ENCODE results near the gene GPRIN2.

GPRIN2 gene

DNA sequence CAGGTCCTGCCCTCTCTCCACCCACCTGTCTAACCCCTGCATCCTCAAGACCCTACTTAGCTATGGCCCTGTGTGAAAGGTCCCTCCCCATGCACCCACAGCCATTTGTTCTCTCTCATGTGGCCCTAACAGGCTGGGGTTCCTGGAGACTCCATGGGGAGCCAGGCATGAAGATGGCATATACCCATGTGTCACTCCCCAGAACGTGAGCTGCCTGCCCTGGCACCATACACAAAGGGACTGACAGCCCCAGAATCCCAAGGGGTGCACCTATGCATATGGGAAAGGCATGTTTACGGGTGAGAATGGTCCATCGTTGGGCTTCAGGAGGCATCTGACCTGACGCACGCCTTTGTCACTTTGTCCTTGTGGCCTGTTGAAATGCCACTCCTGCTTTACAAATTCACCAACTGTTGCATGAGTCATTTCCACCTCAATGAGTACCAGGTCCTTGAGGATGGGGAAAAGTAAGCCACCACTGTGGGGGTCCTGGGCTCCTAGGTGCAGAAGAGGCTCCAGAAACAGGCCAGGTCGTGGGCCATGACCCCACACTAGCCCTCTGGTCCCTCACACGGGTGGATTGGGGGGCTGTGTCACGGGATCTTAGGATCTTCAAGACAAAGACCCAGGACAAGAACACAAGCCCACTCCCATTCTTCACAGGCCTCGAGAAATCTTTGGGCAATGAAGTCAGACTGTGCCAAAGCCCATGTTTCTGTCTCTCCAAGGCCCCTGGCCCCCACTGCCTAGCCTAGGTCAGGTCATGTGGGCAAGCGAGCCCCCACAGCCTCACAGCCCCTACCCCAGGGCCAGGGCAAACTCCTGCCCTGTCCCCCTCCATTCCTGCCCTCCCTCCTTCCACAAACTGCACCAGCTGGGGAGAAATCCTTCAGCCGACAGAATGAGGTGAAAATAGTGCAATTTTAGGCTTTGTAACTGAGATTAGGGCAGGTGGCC lies 8.6 kb downstream of the GPRIN2 start:
- no peak for DNase-seq

DNA sequence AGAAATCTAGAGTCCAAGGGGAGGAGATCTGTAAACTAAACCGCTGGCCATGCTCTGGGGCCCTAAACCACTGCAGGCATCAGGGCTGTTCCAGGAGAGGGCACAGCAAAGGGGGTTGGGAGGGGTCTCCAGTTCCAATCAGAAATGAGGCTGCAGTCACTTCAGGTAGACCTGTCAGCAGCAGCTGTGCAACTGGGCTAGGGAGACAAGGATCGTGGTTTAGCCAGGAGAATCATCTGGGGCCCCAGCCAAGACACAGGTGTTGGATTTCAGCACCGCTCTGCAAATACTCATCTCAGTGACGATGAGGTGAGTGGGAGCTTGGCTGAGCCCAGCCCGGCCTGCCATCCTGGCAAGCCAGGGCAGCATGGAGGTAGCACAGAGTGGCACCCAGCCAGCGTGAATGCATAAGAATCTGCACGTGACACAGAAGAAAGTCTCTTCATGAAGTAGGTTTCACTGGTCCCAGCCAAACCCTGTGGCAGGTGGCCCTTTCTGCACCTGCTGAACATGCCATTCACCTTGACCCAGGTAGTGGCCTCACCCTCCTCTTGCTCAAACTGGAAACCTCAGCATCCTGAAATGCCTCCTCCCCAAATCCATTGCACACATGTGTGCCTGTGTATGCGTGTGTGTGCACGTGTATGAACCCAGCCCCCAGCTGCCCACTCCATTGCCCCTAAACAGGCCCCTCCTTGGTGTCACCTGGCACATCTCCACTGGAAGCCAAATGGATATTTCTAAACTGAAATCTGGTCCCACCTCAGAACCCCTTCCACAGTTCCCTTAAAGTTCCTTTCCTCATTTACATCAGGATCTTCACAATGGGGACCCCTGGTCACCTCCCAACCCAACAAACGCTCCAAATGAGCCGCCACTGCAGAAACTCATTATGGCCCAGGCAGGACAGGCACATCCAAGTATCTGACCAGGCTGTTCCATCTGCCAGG lies 9.6 kb downstream of the GPRIN2 start:
- no peak for DNase-seq

DNA sequence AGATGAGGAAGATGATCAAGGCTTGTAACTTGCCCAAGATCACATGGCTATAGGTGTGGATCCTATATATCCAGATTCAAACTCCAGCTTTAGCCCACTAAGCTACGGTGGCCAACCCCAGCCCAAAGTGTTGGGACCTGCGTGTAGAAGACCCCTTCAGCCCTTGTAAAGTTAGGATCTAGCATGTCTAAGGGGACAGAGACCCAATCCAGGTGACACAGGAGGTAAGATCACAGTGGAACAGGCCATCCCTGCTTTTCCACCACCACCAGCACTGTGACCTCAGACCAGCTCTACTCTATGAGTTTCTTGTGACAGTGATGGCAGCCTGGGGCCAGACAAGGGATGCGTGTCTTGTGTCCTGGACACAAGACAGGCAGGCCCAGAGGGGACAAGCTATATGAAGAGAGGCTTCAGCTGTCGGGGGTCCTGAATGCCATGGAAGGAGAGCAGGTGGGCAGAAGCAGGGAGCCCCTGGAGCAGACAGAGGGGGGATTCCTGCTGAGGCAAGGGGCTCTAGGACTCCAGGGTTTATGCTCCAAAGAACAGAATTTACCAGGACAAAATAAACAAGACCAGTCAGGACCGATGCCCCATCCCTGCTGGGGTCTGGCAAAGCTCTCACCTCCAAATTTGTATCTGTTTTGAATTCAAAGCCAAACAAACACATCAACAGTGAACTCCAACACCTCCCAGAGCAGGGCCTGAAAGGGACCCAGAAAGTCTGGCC lies 10.4 kb downstream of the GPRIN2 start:
- no peak for DNase-seq

DNA sequence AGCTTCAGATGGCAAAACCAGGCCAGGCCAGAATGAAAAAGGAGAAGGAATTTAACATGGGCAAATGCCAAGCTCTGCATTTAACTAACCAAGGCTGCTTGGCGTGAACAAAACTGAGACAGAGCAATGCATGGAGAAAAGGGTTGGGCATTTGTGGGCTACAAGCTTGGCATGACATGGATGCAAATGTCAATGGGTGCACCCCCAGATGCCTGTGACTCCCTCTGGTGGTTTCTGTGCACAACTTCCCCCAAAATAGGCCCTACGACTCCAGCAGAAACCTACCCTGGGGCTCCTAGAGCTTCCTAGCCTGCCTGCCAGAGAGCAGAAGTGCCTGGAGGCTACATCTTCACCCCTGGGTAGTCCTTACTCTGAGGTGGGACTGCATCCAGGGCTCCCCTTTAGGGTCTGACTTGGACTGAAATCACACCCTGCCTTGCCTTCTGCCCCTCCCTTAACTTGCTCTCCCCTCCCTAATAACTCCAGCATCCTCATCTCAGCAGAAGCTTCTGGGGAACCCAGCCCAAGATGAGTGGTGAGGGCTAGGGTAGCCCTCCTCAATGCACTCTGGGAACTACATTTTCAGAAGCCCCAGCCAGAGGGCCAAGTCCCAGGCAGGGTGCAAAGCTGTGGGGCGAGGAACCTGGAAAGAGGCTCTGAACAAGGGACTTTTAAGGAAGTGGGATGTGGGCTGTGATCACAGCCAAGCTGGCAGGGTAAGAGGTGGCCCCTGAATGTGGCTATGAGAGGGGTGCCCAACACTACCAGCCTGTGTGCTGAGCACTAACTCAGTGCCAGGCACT lies 11.3 kb downstream of the GPRIN2 start:
- peak; percentile 33 for DNase-seq

DNA sequence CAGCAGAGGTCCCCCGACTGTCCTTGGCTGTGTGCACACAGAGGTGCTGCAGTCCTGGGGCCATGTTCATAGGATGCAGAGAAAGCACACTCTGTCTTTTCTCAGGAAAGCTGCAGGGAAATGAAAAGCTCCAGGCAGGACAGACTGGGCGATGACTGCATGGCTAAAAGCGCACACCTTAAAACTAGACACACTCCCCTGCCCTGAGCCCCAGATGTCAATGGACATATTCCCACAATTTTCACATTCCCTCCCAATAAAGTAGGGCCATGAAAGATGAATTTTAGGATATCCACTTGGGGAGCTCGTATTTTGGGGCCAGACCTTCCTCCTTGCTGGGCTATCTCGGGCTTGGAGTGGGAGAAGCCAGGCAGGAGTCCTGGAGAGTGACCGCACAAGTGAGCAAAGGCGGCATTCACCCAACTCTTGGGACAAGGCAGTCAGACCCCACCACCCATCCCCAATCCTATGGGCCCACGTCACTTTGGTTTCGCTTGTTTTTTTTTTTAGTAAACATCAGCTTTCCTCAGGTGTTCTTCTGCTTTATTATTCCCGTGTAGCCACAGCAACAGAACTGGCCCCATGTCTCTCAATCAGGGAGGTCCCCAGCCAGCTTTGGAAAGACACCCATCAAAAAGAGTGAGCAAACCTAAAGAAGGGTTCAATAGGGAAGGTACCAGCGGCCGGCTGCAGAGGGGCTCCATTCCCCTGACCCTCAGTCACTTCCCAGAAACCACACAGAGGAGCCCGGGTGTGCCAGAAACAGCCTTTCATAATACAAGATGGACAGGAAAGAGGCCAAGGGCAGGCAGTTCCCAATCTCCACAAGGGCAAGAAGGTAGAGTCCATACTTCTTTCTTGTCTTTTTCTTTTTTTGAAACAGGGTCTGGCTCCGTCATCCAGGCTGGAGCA lies 12.7 kb downstream of the GPRIN2 start:
- no peak for DNase-seq

DNA sequence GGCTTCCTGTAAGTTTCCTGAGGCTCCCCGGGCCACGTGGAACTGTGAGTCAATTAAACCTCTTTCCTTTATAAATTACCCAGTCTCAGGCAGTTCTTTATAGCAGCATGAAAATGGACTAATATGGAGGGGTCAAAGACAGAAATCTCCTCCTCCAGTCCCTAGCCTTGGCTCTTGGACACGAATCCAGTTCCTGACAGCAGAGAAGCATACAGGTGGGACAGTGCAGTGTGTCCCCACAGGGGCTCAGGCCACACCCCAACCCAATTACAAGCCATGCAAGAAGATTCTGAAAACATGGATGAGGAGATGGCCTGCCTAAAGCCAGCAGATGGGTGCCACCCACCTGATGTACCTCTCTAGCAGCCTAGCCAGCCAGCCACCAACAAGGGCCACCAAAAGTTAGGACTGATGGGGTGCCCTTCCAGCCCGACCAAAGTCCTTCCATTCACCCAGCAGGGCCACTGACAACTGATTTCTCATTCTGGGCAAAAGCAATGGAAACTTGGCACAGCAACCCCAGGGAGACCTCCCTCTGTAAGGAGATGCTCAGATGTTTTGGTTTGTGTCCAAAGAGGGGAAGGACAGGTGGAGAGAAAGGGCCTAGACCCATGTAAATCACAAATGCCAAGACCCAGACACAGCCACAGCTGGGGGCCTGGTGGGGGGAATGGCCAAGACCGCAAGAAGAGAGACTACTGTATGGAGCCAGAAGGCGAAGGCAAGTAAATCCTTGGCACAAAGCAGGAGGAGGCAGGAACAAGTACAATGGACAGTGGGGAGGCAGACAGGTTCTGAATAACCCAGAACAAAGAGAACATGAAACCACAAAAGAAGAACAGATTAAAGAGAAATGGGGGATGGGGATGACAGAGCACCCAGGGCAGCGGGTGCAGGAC lies 13.6 kb downstream of the GPRIN2 start:
- DNase-seq = no peak

DNA sequence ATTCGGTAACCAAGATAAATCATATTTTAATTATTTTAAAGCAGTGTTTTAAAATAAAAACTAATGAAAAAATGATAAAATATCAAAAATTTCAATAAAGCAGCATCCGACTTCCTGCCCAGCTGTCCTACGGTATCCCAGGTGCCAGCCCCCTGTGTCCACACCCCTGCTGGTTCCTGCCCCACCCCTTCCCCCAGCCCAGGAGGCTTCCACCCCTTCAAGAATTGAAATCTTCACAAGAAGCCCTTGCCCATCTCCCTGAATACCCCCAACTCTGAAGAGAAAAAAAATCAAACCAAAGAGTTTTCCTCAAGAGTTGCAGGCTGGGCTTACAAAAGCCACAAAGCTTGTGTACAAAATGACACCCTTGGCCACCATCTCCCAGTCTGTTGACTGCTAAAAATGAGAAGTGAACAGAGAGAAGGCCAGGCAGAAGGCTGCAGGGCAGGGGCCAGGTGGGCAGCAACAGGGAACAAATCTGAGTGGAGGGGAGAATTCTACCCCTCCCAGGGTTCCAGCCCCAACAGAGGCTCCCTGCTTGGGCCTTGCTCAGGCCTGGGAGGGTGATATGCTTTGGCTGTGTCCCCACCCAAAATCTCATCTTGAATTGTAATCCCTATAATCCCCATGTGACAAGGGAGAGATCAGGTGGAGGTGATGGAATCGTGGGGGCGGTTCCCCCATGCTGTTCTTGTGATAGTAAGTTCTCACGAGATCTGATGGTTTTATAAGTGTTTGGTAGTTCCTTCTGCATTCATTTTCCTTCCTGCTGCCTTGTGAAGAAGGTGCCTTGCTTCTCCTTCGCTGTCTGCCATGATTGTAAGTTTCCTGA lies 14.5 kb downstream of the GPRIN2 start:
- DNase-seq = no peak

DNA sequence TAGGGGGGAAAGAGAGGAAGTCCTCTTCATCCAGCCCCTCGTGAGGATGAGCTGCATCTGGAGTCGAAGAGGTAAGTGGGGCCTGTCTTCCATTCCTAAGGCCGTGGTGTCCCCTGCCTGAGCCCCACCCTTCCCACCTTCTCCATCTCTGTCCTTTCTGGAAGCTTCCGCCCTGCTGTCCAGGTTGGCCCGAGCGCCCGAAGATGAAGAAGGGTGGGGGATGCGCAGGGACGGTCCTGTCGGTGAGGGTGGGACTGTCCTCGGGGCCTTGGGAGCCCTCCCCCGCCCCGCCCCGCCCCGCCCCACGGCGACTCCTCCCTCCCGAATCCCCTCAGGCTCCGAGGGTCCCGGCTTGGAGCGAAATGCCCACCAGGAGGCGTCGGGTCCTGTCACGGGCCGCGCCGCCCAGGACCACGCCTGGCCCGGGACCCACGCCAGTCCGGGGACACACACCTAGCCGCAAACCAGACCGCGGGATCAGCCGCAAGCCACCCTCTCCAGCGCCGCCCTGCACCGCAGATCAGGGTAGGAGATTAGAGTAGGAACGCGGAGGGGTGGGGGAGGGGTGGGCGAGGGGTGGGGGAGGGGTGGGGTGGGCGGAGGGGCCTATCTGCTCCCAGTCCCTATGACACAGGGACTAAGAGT lies 15.3 kb downstream of the GPRIN2 start:
- no peak for DNase-seq

DNA sequence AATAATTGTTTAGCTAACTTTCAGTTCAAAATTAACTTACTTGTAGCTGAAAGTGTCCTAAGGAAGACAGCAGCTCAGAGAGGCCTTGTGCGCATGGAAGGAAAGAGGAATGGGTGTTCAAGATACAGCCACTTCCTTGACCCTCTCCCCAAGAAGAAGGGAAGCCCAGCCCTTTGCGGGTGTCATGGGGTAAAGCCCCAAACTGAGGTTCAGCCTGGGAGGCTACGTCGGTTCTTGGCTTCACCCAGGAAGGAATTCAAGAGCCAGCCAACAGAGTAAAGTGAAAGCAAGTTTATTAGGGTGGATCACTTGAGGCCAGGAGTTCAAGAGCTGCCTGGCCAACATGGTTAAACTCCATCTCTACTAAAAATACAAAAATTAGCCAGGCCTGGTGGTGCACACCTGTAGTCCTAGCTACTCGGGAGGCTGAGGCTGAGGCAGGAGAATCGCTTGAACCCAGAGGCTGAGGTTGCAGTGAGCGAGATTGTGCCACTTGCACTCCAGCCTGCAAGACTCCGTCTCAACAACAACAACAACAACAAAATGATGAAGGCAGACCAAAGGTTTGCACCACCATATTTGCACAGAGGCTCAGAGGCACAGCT lies 15.9 kb downstream of the GPRIN2 start:
- no peak for DNase-seq

DNA sequence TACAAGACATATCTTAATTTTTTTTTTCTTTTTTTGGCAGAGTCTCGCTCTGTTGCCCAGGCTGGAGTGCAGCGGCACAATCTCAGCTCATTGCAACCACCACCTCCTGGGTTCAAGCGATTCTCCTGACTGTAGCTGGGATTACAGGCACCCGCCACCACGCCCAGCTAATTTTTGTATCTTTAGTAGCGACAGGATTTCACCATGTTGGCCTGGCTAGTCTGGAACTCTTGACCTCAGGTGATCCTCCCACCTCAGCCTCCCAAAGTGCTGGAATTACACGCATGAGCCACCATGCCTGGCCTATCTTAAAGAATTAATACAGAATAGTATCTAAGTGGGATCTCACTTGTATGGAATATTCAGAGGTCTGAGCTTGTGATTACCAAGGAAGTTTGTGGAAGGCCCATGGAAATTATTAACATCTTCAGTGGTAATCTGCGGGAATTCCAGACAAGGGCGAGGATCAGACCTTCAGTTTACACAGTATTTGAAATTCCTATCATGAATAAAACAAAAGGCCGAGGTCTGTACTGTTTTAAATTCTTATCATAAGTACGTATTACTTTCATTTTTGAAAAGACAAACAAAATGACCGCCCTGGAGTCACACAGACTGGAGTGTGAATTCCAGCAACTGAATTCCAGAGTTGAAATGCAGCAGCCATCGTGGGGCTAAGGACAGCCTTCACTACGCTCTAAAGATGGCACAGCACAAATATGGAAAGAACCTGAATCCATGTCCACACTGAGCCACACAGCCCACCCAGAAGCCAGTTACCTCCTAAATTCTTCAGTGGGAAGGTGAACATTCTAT lies 16.7 kb downstream of the GPRIN2 start:
- DNase-seq = no peak

DNA sequence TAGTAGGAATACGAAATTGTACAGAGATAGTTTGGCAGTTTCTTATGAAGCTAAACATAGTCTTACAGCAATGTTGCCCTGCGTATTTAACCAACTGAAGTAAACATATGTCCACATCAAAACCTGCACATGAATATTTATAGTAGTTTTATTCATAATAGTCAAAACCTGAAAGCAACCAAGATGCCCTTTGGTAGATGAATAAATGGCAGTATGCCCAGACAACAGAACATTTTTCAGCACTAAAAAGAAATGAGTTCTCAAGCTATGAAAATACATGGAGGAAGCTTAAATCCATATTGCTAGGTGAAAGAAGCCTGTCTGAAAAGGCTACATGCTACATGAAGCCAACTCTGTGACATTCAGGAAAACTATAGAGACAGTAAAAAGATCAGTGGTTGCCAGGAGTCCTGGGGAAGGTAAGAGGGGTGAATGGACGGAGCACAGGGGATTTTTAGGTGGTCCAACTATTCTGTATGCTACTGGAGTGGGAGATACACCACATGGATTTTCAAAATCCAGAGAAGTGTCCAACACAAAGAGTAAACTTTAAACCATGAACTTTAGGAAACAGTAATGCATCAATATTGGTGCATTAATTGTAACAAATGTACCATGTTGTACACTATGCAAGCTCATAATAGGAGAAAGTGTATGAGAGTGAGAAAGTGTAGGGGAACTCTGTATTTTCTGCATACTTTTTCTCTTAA lies 17.6 kb downstream of the GPRIN2 start:
- no peak for DNase-seq

DNA sequence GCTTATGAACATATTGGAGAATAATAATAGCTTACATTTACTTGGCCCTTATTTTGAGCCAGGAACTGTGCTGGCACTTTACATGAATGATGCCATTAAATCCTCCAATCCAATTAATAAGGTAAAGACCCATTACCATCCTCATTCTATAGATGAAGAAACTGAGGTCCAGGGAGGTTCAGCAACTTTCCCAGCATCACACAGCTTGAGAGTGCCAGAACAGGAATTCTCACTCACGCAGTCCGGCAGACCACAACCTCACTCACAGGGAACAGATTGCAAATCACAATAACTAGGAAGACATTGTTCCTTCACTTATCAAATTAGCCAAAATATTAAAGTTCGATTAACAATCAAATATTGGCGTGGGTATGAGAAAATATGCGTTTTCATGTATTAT lies 18.3 kb downstream of the GPRIN2 start:
- DNase-seq = no peak

DNA sequence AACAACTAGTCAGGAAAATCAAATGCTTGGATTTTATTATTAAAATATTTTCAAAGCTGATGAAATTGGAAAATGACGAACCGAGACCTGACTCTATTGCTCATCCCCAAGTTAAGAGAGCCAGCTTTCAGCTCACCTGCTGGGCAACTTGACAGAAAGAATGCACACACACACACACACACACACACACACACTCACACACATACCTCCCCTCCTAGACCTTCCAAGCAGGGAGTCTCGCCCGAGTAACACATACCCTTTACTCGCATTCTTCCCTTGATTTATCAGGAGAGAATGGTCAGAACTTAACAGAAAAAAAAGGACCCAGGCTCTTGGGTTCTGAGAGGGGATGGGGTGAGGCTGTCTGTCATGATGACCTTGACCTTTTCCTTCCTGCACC lies 19.1 kb downstream of the GPRIN2 start:
- no peak for DNase-seq

DNA sequence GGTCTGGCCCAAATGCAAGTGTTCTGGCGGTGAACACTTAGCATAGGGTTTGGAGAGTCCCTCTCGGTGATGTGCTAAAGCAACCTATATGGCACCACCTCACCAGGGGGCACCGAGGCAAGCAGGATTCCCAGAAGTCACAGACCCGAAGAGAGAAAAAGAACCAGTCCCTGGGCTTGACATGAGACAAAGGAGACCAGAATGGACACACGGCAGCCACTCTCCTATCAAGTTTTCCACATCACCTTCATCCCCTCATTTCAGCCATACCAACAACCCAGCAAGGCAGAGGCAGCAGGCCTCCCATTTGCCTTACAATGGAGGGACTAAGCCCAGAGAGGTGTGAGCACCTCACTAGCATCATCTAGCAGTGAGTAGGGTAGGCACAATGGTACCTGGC lies 19.7 kb downstream of the GPRIN2 start:
- DNase-seq = no peak

DNA sequence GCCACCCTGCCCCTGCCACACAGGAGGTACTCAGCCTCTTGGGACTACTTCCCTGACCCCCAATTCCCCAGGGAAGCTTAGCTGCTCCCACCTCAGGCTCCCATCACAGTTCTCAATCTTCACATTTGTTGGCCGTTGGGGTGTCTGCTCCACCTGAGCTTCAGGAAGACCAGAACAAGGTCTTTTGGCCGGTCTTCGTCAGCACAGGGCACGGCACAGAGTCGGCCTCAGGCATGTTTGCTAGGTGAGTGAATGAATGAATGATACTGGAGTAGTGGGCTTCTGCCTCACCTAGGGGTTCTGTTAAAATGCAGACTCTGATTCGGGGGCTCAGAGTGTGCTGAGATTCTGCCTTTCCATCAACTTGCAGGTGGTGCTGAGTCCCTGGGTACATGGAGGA lies 20.3 kb downstream of the GPRIN2 start:
- DNase-seq = no peak

DNA sequence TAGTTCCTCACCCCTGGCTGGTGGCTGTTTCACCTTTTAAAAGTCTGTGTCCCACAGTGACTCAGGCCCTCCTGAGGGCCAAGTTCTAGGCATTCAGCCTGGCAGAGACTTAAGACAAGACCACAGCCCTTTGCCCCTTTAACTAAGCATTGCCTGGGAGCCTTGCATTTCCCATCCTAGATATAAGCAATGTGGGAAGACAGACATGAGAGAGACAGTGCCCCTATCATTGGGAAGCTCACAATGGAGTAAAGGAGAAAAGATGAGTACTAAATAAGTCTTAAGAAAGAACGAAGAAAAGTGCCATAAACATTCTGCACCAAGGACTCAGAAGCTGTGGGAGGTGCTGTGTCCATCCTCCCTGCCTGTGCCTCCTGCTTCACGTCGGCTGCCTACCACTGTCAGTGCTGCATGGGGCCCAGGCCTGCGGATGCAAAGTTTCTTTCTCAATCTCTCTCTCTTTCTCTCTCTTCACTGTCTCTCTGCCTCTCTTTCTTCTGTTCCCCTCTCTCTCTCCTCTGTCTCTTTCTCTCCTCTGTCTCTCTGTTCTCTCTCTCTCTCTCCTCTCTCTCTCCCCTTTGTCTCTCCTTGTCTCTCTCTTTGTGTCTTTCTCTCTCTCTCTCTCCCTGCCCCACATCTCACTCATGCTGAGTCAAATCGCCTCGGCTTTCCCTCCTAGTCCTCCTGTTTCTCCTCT lies 21.5 kb downstream of the GPRIN2 start:
- DNase-seq = no peak
